GM18498 (cell line): ENCODE measurements around the gene IL36B.
"Not testable (repeated sequence)": the region's sequence is repeated elsewhere in the genome, so short reads cannot be mapped to it uniquely, and the experiment has no call there.

Experiments used
- ATAC-seq: cut with Tn5 transposase; IDR thresholded peaks from one replicate; pipeline ENCODE4 v1.9.1; 2021; ENCODE audit warnings: mild to moderate bottlenecking, moderate library complexity; ENCODE audit not compliant: unreplicated experiment

The IL36B gene

DNA sequence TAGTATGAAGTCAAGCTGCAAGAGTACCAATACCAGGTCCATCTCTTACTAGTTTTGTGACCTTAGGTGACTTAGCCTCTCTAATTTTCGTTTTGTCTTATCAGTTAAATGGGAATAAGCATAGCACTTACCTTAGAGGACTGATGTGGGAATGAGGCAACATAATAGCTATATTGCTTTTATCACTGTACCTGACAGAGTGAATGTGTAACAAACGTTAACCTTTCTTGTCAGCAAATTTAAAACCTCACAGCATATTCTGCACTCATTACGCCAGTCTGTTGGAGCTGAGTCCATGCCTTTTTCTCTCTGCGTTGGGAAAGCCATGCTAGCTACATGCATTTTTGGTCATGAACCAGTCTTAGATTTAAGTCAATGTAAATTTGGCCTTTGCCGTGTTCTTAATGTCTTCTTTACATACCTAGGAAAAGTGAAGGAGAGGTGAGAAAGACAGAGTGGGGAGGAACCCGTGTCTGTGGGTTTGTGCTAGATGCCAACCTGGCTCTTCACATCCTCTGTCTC is at the start of gene IL36B:
Gene IL36B (minus strand): TSS at position 472 of the 522 bp plus-strand sequence.
- no peak for ATAC-seq

DNA sequence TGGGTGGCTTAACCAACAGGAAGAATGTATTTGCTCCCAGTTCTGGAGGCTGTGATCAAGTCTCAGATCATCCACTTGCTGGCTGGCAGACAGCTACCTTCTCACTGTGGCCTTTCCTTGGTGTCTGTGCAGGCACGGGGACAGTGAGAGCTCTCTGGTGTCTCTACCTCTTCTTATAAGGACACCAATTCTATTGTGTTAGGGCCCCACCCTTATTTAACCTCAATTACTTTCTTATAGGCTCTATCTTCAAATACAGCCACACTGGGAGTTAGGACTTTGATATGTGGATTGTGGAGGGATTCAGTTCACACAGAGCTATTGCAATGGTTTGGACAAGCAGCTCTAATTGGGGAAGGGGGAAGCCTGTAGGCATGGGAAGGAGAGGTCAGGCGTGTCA is 49.5 kb upstream of the IL36B start:
- no peak for ATAC-seq

DNA sequence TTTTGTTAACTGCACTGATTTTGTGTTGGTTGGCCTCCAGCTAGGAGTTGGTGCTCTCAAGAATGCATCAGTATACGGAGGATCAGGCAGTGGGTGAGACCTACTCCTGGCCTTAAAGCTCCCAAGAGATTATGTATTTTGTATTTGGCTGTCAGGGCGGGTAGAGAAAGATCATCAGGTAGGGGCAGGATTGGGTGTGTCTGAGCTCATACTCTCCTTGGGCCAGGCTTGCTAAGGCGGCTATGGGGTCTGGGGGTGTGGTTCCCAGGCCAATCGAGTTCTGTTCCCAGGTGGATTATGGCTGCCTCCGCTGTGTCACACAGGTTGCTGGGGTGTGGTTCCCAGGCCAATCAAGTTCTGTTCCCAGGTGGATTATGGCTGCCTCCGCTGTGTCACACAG is 45.9 kb upstream of the IL36B start:
- no peak for ATAC-seq

DNA sequence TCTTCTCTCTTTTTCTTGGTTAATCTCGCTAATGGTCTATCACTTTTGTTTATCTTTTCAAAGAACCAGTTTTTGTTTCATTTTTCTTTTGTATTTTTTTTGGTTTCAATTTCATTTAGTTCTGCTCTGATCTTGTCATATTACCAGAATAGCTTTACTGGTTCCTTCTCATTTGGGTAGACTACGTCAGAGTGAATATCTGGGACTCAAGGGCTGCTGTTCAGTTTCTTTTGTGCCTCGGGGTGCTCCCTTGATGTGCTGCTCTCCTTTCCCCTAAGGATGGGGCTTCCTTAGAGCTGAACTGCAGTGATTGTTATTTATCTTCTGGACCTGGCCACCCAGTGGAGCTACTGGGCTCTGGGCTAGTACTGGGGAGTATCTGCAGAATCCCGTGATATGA is 45.4 kb upstream of the IL36B start:
- no peak for ATAC-seq

DNA sequence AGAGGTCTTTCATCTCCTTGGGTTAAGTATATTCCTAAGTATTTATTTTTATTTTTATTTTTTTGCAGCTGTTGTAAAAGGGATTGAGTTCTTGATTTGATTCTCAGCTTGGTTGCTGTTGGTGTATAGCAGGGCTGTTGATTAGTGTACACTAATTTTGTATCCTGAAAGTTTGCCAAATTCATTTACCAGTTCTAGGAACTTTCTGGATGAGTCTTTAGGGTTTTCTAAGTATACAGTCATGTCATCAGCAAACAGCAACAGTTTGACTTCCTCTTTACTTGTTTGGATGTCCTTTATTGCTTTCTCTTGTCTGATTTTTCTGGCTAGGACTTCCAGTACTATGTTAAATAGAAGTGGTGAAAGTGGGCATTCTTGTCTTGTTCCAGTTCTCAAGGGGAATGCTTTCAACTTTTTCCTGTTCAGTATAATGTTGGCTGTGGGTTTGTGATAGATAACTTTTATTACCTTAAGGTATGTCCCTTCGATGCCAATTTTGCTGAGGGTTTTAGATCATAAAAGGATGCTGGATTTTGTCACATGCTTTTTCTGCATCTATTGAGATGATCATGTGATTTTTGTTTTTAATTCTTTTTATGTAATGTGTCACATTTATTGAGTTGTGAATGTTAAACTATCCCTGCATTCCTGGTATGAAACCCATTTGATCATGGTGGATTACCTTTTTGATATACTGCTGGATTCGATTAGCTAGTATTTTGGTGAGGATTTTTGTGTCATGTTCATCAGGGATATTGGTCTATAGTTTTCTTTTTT is 44.4 kb upstream of the IL36B start:
- not testable (repeated sequence) for ATAC-seq

DNA sequence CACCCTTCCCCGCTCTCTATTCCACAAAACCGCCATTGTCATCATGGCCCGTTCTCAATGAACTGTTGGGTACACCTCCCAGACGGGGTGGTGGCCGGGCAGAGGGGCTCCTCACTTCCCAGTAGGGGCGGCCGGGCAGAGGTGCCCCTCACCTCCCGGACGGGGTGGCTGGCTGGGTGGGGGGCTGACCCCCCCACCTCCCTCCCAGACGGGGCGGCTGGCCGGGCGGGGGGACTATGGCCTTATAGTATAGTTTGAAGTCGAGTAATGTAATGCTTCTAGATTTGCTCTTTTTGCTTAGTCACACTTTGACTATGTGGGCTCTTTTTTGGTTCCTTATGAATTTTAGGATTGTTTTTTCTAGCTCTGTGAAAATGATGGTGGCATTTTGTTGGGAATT is 43.6 kb upstream of the IL36B start:
- ATAC-seq, result not testable (repeated sequence)

DNA sequence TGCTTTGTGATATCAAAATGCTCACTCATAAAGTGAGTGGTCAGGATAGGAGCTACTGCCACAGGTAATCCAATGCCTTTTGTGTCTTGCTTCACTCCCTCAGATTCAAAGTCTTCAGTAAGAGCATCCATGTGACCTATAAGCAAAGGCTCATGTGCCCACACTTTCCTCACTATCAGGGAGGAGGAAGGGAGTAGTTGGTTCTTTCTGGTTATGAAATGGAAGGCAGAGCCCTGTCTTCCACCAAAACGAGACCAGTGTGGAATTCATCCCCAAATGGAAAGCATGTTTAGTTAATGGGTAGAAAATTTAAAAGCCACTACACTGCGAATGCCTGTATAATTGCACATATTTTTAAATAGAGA is 40.9 kb upstream of the IL36B start:
- no peak for ATAC-seq

DNA sequence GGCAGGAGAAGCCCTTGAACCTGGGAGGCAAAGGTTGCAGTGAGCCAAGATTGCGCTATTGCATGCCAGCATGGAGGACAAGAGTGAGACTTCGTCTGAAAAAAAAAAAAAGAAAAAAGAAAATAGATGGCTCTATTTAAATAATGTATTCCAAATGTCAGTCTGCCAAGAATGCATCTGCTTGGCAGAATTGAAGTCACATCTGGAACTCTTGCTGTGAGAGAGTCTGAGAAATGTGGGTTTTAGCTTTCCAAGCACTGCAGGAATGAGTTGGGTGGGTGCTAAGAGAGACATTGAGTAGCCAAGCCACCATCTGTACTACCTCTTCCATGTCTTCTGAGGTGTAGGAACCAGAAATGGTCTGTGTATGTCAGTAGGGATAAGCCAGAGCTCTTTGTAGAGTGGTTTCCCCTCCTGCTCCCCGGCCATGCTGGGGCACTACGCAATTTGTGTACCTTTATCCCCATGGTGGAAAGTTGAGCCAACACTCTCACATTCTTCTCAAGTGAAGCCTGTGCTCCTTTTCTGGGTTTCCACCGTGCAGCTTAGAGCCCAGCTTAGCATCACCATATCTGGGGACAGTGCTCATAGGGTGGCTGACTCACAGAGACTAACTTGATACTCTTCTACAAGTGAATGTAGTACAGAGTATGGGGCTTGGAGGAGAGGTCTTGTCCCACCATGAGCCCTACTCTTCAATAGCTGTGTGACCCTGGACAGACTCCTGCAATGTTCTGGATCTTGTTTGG is 40.4 kb upstream of the IL36B start:
- ATAC-seq, result no peak

DNA sequence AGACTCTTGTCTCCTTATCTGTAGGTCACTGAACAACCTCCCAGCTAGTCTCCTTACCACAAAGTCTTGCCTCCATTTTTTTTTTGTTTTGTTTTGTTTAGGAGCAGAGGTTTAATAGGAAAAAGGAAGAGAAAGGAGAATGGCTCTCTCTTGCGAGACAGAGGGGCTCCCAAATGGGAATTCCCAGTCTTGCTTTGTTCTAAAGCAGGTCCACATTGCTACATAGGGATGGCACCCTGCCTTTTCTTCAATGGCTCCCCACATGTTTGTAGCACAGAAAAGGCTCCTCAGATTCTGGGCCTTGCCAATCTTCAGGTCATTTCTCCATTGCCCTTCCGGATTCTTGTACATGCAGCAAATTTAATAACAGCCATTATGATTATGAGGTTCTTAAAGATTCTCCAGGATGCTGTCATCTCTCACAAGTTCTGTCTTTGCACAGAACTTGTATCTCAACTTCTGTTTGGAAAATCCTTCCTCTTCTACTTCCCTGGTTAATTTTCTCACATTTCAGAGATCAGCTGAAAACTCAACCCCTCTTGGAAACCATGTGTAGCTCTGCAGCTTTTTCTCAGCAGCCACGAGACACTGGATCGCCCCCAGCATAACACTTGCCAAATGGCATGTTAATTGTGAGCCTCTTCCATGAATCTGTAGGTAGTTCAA is 38.7 kb upstream of the IL36B start:
- ATAC-seq, result no peak

DNA sequence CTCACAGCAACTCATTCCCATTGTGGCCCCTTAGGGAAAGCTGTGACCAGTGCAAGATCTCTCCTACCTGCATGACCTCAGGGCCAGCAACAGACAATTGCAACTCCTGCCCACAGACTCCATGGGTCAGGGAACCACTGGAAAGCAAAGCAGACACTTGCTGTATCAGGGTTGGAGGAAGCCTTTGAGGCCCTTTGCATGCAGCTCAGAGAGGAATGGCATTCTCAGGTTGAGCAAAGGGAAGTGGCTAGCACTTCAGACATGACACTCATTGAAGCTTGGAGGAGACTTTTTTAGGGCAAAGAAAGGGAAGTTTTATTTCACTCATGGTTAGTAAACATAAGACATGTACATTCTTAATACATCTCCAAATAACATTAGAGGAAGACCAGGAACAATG is 37.2 kb upstream of the IL36B start:
- ATAC-seq, result no peak

DNA sequence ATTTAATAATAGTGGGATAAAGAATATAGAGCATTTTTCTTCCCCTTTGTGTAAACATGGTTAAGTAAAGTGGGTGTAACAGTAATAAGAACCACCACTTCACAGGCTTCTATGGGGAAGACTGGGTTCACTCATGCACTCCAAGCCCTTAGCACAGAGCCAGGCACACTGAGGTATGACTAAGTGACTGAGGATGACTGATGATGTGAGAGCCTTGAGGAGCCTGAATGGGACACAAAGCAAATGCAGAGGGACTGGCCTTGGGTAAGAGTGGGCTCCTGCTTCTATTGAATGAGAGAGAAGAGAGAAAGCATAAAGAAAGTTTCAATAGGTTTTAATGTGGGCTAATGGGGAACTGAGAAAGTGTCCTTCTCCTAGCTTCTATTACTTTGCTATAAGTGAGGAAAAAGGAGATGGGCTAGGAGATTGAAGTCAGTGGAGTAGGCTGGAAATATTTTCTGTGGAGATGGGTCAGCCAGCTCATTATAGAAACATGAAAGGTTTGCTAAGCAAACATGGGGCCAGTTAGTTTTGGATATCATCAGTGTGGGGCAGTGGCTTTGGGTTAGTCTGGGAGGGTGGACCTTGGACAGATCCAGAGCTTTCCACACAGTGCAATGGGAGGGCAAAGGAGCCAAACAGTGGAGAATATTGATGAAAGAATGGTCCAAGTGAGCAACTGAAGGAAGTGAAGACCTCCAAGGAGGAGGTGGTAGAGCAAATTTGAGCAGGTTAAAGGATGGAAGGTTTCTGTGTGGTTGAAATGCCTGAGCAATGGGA is 35.7 kb upstream of the IL36B start:
- ATAC-seq, result no peak

DNA sequence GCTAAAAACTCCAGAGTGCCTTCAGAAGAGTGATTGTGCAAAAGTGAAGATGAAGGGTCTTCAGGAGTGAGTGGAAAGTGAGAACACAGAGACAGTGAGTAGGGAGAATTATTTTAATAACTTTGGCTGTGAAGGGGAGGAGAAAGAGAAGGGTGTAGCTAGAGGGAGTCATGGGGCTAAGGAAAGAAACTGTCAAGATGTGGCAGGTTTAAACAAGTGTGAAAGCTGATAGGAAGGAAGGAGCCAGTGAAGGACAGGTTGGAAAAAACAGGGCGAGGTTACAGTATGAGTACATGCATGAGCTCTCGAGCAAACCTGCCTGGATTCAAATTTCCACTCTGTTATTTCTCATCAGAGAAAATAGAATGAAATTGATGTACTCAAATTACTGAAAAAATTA is 32.9 kb upstream of the IL36B start:
- no peak for ATAC-seq

DNA sequence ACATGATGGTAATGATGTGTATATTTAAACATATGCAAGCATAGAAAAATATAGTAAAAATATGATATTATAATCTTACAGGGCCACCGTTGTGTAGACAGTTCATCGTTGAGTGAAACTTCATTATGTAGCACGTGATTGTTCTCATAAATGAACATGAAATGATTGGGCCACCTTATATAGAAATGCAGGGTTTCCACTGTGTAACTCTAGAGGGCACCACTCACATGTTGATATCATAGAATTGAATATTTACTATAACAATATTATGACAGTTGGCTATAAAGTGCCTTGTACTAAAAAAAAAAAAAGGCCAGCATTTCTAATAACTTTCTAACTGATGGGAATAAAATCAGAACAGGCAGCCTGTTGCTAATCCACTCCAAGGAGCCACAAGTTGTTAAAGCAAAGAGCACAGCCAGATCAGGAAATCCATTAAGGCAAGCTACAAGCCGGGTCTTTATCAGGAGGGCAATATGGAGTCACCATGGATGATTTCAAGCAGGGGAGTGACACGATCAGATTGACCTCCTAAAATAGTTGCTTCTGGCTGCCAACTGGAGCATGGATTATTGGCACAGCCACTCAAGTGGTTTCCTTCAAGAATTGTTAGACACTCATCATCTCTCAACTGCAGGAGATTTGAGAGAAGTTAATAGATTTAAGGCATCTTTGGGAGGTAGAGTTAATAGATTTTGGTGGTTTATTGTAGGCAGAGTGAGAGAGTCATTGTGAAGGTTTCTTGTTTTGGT is 31.8 kb upstream of the IL36B start:
- ATAC-seq, result no peak

DNA sequence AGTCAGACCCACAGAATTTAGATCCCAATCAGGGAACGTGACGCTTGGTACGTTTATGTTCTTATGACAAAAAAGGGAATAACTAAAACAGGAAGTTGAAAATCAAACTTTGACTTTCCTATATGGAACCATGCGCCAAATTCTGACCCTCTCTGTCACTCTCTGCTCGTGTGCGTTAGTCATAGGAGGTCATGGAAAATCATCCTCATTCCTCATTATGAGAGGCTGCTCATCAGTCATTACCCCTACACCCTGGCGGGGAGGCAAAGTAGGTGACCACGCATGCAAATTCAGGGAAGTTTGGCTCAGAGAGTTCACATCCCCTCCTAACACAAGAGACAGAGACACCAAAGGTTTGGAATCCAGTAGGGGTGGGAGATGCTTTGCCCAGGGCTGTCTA is 30.6 kb upstream of the IL36B start:
- ATAC-seq, result no peak

DNA sequence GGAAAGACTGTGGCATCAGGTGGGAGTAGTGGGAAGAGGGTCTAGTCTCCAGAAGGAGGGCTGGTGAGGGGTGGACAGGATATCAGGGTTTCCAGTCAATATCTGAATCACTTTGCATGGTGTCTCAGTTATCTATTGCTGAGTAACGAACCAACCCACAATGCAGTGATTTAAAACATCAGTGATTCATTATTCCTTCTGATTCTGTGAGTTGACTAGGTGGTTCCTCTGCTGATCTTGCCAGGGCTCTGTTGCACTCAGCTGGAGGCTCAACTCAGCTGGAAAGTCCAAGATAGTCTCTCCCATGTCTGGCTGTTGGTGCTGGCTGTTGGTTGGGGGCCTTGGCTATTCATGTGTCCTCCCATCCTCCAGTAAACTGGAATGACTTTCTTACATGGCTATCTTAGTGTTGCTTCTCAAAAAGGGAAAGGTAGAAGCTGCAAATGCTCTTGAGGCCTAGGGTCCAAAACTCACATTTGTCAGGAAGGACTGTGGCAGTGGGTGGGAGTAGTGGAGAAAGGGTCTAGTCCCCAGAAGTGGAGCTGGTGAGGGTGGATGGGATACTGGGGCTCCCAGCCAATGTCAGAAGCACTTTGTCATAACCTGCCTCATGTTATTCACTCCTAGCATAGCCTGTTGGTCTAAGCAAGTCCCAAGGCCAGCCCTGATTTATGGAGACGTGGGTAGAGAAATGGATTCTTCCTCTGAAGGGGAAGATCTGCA is 29.0 kb upstream of the IL36B start:
- no peak for ATAC-seq

DNA sequence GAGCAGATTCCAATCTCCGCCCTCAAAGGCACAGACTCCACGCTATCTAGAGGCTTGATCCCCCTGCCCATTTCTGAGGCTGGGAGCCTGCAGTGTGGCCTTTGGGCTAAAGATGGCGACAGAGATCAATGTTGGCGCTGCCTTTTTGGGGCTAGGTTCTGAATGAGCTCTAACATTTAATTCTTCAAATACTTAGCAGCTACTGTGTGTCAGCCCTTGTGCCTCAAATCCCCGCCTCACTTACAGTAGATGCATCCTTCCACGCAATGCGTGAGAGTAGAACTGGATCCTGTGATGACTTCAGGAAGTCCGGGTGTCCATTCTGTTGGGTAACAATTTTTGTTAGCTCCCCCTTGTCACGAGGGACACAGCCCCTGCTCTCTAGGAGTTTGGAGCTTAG is 27.5 kb upstream of the IL36B start:
- ATAC-seq, result no peak

DNA sequence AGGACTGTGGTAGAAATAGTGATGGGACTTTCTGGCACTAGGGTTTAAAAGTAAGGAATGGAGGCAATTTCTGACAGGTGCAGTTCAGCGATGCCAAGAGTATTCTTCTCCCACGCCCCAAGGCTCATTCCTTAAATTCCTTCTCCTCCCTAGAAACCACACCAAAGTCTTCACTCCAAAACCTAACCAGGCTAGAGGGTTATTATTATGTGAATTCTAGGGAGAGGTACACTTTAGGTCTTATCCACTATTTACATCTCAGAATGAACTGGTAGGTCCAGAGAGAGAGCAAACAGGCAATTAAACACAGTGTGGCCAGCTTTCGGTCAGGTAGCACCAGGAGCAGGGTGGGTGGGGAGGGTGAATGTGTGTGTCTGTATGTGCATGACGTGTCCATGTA is 26.5 kb upstream of the IL36B start:
- no peak for ATAC-seq

DNA sequence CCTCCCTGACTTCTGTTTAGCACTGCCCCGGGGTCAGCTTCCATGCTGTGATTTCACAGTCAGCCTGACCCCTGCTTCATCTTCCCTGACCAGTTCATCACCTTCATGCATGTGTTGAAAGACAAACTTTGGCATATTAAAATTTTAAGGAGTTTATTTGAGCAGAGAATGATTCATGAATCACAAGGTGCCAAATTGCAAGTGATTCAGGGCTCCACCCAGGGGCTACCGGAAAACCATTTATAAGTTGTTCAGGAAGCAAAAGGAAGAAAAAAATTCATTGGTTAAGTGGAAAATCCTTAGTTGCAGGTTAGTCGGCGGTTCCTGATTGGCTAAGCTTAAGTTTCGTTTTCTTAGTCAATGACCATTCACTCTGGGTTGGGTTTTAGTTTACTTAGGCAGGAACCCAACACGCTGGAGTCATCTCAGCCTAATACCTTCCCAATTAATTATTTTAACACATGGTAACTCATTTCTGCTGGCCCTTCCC is 25.7 kb upstream of the IL36B start:
- no peak for ATAC-seq

DNA sequence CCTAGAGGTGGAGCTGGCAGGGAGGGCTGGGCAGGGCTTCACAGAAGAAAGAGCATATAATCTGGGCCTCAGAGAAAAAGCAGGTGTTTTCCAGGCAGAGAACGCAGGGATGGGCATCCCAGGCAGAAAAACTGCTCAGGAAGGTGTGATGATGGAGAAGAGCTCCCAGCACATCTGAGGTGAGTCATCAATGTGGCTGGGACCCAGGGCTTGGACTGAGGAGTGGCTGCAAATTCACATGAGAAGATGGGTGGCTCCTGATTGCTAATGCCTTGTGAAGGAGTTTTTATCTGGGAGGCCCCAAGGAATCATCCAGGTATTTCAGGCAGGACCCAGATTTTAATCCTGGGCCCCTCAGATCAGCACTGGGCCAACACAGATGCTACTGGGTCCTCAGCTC is 25.3 kb upstream of the IL36B start:
- no peak for ATAC-seq
